Thoracic aorta (tissue), 2 donors: ENCODE results near the gene DHRS1. TPM values are rescaled to one million over a fixed set of nuclear protein-coding genes. Genes with fewer than 3 reads are reported as not detected.
"Not testable (repeated sequence)": the region's sequence is repeated elsewhere in the genome, so short reads cannot be mapped to it uniquely, and the experiment has no call there.

Experiments used
- ATAC-seq: fragments of 150-250 bp; one replicate; pipeline ENCODE4 v1.8.0; 2017; ENCODE audit warnings: low read depth; ENCODE audit not compliant: insufficient number of reproducible peaks, low FRiP score
- DNase-seq: peaks from one replicate; pipeline ENCODE4 v3.0.0-alpha.2; 2020; ENCODE audit warnings: low spot score
- H3K27ac ChIP-seq, 2 donors: fragments of 200-600 bp; sonication (generic); 1 replicate in 1 of 2; 2 replicates in 1 of 2; pipeline ENCODE4 v1.5.1; 2016; ENCODE audit warnings: mild to moderate bottlenecking in 2 of 2, moderate library complexity in 2 of 2
- H3K27me3 ChIP-seq: fragments of 200-600 bp; sonication (generic); replicated peaks from 2 replicates; pipeline ENCODE4 v1.6.0; 2016; ENCODE audit warnings: mild to moderate bottlenecking; ENCODE audit not compliant: insufficient read depth
- H3K36me3 ChIP-seq: fragments of 200-600 bp; sonication (generic); one replicate; pipeline ENCODE4 v1.5.1; 2016
- H3K4me1 ChIP-seq, 2 donors: fragments of 200-600 bp; sonication (generic); 1 replicate in 1 of 2; 2 replicates in 1 of 2; pipeline versions ENCODE4 v1.5.1 to v1.6.0; 2016; ENCODE audit warnings: low read depth in 2 of 2, mild to moderate bottlenecking in 1 of 2; ENCODE audit not compliant: control insufficient read depth in 1 of 2
- H3K4me3 ChIP-seq: fragments of 200-600 bp; sonication (generic); 2 replicates; pipeline ENCODE4 v1.5.1; 2016; ENCODE audit warnings: mild to moderate bottlenecking
- H3K9me3 ChIP-seq: fragments of 200-600 bp; sonication (generic); 2 replicates; pipeline ENCODE4 v1.5.1; 2016
- CTCF ChIP-seq: fragments of 200-600 bp; sonication (generic); IDR thresholded peaks from one replicate; pipeline ENCODE4 v1.5.1; 2019; ENCODE audit warnings: antibody characterized with exemption
- total RNA-seq, 2 donors: library from RNA; depleted of rRNA; stranded (reverse); fragments of >200 nt; gene quantifications; one replicate each; pipeline versions ENCODE4 v1.1.0 to v1.2.3, GENCODE V29; 2016

Gene DHRS1
- total RNA-seq, 2 donors from 2014 or later, result 25.5 to 31.4 TPM

GRCh38 chr14:24249230-24250021 is 50.2 kb downstream of the DHRS1 start:
- Histone ChIP-seq H3K27me3 (no peaks in the 10 kb centered on the region), H3K4me3 (no peak overlapping the region), H3K36me3 (no peaks in the 10 kb centered on the region), H3K9me3 (no peaks in the 10 kb centered on the region), H3K27ac (no peak overlapping the region), H3K4me1 (no peaks in the 10 kb centered on the region)
- DNase-seq (no peak), ATAC-seq (no peak)
- no peak for TF ChIP-seq CTCF

- H3K4me1 ChIP-seq, result peaks cover 0 to 8% of the 10 kb centered on the region in 2 donors
- no peak overlapping the region for H3K4me3 ChIP-seq
- TF ChIP-seq CTCF, result no peak
- H3K36me3 ChIP-seq, result no peaks in the 10 kb centered on the region
- no peak overlapping the region for H3K27ac ChIP-seq
- DNase-seq (no peak), ATAC-seq (no peak)
- no peaks in the 10 kb centered on the region for H3K27me3 ChIP-seq
- H3K9me3 ChIP-seq, result no peaks in the 10 kb centered on the region
Observed at GRCh38 chr14:24247422-24247821, 52.2 kb downstream of the DHRS1 start.

- TF ChIP-seq CTCF, result no peak
- Histone ChIP-seq H3K36me3 (no peaks in the 10 kb centered on the region), H3K27ac (no peak overlapping the region), H3K9me3 (no peaks in the 10 kb centered on the region), H3K4me3 (no peak overlapping the region), H3K4me1 (peaks cover 0 to 8% of the 10 kb centered on the region in 2 donors), H3K27me3 (no peaks in the 10 kb centered on the region)
- DNase-seq (no peak), ATAC-seq (no peak)
Observed at GRCh38 chr14:24246765-24247212, 52.8 kb downstream of the DHRS1 start.

- not testable (repeated sequence) for DNase-seq, H3K27me3 ChIP-seq, H3K4me3 ChIP-seq, H3K27ac ChIP-seq, H3K36me3 ChIP-seq, H3K9me3 ChIP-seq, ATAC-seq
- H3K4me1 ChIP-seq, result peaks cover 11 to 21% of the 10 kb centered on the region in 2 donors
Observed at GRCh38 chr14:24245350-24245749, 54.2 kb downstream of the DHRS1 start.

- no peak for TF ChIP-seq CTCF
- Histone ChIP-seq H3K27ac (peak overlapping the region; percentile 92 to 98), H3K36me3 (peaks cover 20% of the 10 kb centered on the region), H3K27me3 (no peaks in the 10 kb centered on the region), H3K4me3 (peak overlapping the region; percentile 76), H3K9me3 (no peaks in the 10 kb centered on the region), H3K4me1 (peaks cover 19 to 39% of the 10 kb centered on the region in 2 donors)
- ATAC-seq (no peak), DNase-seq (no peak)
Observed at GRCh38 chr14:24243336-24243836, 56.2 kb downstream of the DHRS1 start.
